Effector memory CD4-positive, alpha-beta T cell (primary cell): ENCODE measurements around the gene SEPTIN12.
A peak's percentile ranks its signal among the peaks of the same experiment; 100 is the strongest.
"Not testable (repeated sequence)": the region's sequence is repeated elsewhere in the genome, so short reads cannot be mapped to it uniquely, and the experiment has no call there.

ENCODE experiments used
- DNase-seq, 3 donors: peaks; one replicate each; pipeline ENCODE4 v3.0.0-alpha.2; 2020
- H3K27ac ChIP-seq: 2 replicates; pipeline ENCODE4 v1.7.0; 2013; ENCODE audit warnings: mild to moderate bottlenecking, low read length, moderate library complexity; ENCODE audit not compliant: insufficient read depth, poor library complexity, severe bottlenecking
- H3K27me3 ChIP-seq: replicated peaks from 2 replicates; pipeline ENCODE4 v1.7.0; 2013; ENCODE audit warnings: mild to moderate bottlenecking, low read length; ENCODE audit not compliant: insufficient read depth, control insufficient read depth, poor library complexity, severe bottlenecking
- H3K36me3 ChIP-seq: 2 replicates; pipeline ENCODE4 v1.7.0; 2013; ENCODE audit warnings: mild to moderate bottlenecking, low read length, moderate library complexity; ENCODE audit not compliant: control insufficient read depth, insufficient read depth
- H3K4me1 ChIP-seq: 2 replicates; pipeline ENCODE4 v1.7.0; 2013; ENCODE audit warnings: low read length, mild to moderate bottlenecking; ENCODE audit not compliant: control insufficient read depth, insufficient read depth, poor library complexity, severe bottlenecking
- H3K4me3 ChIP-seq: 2 replicates; pipeline ENCODE4 v1.7.0; 2013; ENCODE audit warnings: low read length, low read depth, mild to moderate bottlenecking; ENCODE audit not compliant: insufficient read depth, poor library complexity, severe bottlenecking
- H3K9me3 ChIP-seq: 2 replicates; pipeline ENCODE4 v1.7.0; 2013; ENCODE audit warnings: mild to moderate bottlenecking, low read length, moderate library complexity; ENCODE audit not compliant: control insufficient read depth

SEPTIN12 gene

DNA sequence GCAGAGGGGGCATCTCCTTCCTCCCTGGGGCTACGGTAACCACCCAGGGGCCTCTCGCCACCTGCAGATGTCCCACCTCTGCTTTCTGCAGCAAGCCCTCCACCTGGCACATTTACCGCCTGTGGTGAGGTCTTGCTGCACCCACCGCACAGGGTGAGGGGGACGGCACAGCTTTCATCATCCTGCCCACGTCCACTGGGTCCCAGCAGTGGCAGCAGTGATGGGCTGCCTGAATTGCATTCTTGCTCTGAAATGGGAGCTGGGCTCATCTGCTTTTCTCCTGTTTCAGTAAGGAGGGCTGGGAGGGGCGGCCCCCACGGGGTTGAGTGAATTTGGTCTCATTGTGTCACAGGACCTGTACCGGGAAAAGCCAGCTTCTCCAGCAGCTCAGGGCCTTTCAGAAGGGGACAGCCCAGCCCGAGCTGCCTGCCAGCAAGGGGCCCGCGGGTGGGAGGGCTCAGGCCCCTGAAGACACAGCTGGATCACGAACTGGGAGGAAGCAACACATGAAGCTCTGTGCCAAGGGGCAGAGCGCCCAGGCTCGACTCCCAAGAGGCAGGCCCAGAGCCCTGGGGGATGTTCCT, 41.1 kb downstream of the SEPTIN12 start:
- H3K27me3 ChIP-seq: no peaks in the 10 kb centered on the region
- peaks cover 3% of the 10 kb centered on the region for H3K4me1 ChIP-seq
- H3K4me3 ChIP-seq: no peak overlapping the region
- DNase-seq: no peak
- H3K36me3 ChIP-seq: peaks cover 15% of the 10 kb centered on the region
- H3K27ac ChIP-seq: no peak overlapping the region
- no peaks in the 10 kb centered on the region for H3K9me3 ChIP-seq

DNA sequence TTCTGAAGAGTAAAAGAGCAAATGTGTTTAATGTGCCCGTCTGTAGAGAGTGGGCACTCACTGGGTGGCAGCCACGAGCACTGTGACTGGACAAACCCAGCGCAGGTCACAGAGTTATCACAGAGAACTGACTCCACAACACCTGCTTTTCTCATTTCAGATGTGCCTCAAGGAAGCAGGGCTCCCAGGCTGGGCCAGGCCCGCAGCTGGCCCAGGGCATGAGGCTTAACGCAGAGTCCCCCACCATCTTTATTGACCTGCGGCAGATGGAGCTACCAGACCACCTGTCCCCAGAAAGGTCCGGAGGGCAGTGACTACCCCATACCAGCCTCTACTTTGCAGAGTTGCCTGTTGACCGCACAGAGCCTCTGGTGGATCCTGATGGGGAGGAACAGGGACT, 41.9 kb downstream of the SEPTIN12 start:
- Histone ChIP-seq H3K4me1 (peaks cover 3% of the 10 kb centered on the region), H3K27ac (no peak overlapping the region), H3K9me3 (no peaks in the 10 kb centered on the region), H3K36me3 (peaks cover 6% of the 10 kb centered on the region), H3K4me3 (no peak overlapping the region), H3K27me3 (no peaks in the 10 kb centered on the region)
- DNase-seq: no peak

- H3K27ac ChIP-seq: no peak overlapping the region
- H3K4me1 ChIP-seq: peaks cover 3% of the 10 kb centered on the region
- H3K27me3 ChIP-seq: no peaks in the 10 kb centered on the region
- no peak overlapping the region for H3K4me3 ChIP-seq
- DNase-seq: no peak
- no peaks in the 10 kb centered on the region for H3K36me3 ChIP-seq
- H3K9me3 ChIP-seq: no peaks in the 10 kb centered on the region
Measured at GRCh38 chr16:4745274-4745569, 42.9 kb downstream of the SEPTIN12 start.

- Histone ChIP-seq H3K27me3 (no peaks in the 10 kb centered on the region), H3K9me3 (no peaks in the 10 kb centered on the region), H3K4me3 (no peak overlapping the region), H3K36me3 (no peaks in the 10 kb centered on the region), H3K27ac (no peak overlapping the region), H3K4me1 (peaks cover 3% of the 10 kb centered on the region)
- no peak for DNase-seq
Measured at GRCh38 chr16:4744555-4745273, 43.4 kb downstream of the SEPTIN12 start.

DNA sequence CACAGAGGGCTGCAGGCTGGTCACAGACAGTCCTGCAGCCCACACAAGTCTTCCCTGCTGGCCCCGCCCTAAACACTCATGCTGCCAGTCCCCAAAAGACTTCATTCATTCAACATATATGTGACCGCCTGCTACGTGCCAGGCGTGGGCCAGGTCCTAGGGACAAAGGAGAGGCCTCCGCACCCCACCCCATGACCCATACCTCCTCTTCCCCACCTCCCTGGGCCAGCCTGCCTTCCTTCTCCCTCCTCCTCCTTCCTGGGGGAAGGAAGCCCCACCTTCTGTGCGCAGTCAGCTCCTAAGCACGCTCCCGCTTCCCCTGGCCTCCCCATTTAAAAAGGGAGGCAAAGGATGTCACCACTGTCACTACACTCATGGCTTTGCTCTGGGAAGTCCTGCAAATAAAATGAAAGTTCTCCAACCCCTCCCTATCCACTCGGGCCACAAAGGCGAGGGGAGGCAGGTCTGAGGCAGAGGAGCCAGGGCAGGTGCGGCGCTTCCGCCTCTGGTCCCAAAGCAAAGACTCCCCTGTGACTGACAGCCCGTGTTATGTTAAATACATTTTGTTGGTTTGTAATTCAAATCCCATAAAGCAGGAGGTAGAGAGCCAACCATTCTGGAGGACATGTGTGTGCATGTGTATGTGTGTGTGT, 44.8 kb downstream of the SEPTIN12 start:
- no peak for DNase-seq
- H3K36me3 ChIP-seq: no peaks in the 10 kb centered on the region
- no peak overlapping the region for H3K4me3 ChIP-seq
- H3K9me3 ChIP-seq: no peaks in the 10 kb centered on the region
- no peaks in the 10 kb centered on the region for H3K27me3 ChIP-seq
- no peak overlapping the region for H3K27ac ChIP-seq
- peaks cover 3% of the 10 kb centered on the region for H3K4me1 ChIP-seq

- peaks cover 14% of the 10 kb centered on the region for H3K4me1 ChIP-seq
- DNase-seq, H3K36me3 ChIP-seq, H3K27me3 ChIP-seq, H3K9me3 ChIP-seq, H3K27ac ChIP-seq, H3K4me3 ChIP-seq: not testable (repeated sequence)
Measured at GRCh38 chr16:4738370-4738769, 49.8 kb downstream of the SEPTIN12 start.

DNA sequence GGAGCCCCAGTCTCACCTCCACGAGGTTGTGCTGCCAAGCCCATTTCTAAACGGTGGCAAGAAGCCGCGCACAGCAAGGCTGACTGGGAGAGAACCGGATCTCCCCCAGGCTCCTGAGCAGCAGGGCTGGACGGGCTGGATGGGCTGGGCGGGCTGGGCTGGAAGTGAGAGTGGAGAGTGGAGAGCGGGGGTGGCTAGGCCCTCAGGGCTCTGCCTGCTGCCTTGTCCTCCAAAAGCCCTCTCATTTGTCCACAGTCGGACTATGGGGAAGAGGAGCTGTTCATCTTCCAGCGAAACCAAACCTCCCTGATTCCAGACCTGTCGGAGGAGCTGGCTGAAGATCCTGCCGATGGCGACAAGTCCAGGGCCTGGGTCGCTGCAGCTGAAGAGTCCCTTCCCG, 50.6 kb downstream of the SEPTIN12 start:
- Histone ChIP-seq H3K9me3 (no peaks in the 10 kb centered on the region), H3K4me1 (peaks cover 14% of the 10 kb centered on the region), H3K4me3 (no peak overlapping the region), H3K36me3 (no peaks in the 10 kb centered on the region), H3K27ac (no peak overlapping the region), H3K27me3 (no peaks in the 10 kb centered on the region)
- no peak for DNase-seq

DNA sequence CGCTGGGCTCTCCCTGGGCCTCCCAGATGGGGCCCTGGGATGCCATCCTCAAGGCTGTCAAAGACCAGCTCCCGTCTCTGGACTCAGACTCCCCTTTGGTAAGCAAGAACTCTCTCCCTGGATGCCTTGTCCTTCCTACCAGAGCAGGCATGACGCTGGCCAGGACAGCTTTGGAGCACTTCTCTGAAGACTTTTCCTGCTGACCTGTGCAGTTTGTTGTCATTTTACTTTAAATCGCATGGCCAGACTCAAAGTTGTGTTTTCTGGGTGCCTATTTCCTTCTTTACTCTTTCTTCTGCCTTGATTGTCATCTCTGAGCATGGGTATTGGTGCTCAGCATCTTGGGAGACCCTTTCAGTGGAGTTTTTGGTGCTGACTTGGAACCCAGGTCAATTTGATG, 51.6 kb downstream of the SEPTIN12 start:
- H3K4me1 ChIP-seq: peaks cover 14% of the 10 kb centered on the region
- no peak overlapping the region for H3K27ac ChIP-seq
- no peaks in the 10 kb centered on the region for H3K9me3 ChIP-seq
- no peaks in the 10 kb centered on the region for H3K36me3 ChIP-seq
- H3K4me3 ChIP-seq: no peak overlapping the region
- DNase-seq: no peak
- no peaks in the 10 kb centered on the region for H3K27me3 ChIP-seq

DNA sequence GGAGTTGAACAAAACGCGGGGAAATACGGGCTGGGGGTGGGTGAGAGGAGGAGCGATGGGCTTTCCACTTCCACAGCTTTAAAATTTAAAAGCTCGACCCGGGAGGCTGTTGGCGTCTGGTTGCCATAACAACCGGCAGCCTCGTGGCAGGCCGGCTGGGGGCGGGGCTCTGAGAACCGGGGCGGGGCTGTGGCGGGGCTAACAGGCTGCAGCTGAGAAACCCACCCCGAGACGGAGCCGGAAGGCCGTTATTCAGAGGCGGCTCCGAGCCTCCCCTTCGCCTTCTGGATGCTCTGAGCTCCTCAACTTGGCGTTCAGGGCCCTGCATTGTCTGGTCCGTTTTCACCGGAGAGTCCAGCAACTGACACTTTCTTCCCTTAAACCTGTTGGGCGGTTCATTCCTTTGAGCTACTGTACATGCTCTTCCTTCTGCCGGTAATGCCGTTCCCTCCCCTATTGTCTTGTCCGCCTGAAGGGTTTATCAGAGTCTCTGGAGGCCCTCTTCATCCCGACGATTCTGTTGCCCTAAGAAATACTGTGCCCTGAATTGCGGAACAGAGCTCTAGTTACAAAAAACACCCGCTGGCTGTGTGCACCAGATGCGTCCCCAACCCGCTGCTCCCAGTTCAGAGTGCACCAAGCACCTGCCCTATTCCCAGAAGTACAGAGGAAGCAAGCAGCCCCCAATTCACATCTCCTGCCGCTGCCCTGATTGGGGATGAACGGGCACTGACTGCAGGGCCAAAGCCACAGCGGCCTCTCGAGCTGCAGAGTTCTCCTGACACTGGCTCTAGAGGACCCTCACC, 53.2 kb downstream of the SEPTIN12 start:
- peak; percentile 90 to 92 (median 92) for DNase-seq
- H3K9me3 ChIP-seq: no peaks in the 10 kb centered on the region
- no peaks in the 10 kb centered on the region for H3K27me3 ChIP-seq
- H3K36me3 ChIP-seq: peaks cover 5% of the 10 kb centered on the region
- peak overlapping the region; percentile 78 for H3K27ac ChIP-seq
- peak overlapping the region; percentile 86 for H3K4me3 ChIP-seq
- peaks cover 14% of the 10 kb centered on the region for H3K4me1 ChIP-seq
